Endothelial cell (in vitro differentiated cells): ENCODE measurements around the gene TECTB. TPM values are rescaled to one million over a fixed set of nuclear protein-coding genes. Genes with fewer than 3 reads are reported as not detected.

Experiments
- DNase-seq: peaks from one replicate; pipeline ENCODE4 v3.0.0; 2021; ENCODE audit warnings: low spot score
- H3K27ac Mint-ChIP-seq: one replicate; pipeline ENCODE4 v1.8.0; 2021; ENCODE audit warnings: mixed read lengths, inconsistent platforms; ENCODE audit not compliant: unreplicated experiment
- H3K27me3 Mint-ChIP-seq: one replicate; pipeline ENCODE4 v1.8.0; 2021; ENCODE audit warnings: mild to moderate bottlenecking, moderate library complexity, mixed read lengths, inconsistent platforms; ENCODE audit not compliant: unreplicated experiment
- H3K36me3 Mint-ChIP-seq: one replicate; pipeline ENCODE4 v1.8.0; 2021; ENCODE audit warnings: mild to moderate bottlenecking, low read depth, mixed read lengths, inconsistent platforms; ENCODE audit not compliant: unreplicated experiment
- H3K4me1 Mint-ChIP-seq: one replicate; pipeline ENCODE4 v1.8.0; 2021; ENCODE audit warnings: mild to moderate bottlenecking, mixed read lengths, inconsistent platforms; ENCODE audit not compliant: unreplicated experiment
- H3K4me3 Mint-ChIP-seq: one replicate; pipeline ENCODE4 v1.8.0; 2021; ENCODE audit warnings: mild to moderate bottlenecking, mixed read lengths, inconsistent platforms; ENCODE audit not compliant: unreplicated experiment
- H3K9me3 Mint-ChIP-seq: one replicate; pipeline ENCODE4 v1.8.0; 2021; ENCODE audit warnings: mixed read lengths, inconsistent platforms; ENCODE audit not compliant: unreplicated experiment
- CTCF ChIP-seq: fragments of 200-600 bp; sonication (generic); IDR thresholded peaks from one replicate; pipeline ENCODE4 v1.5.0; 2021; ENCODE audit warnings: antibody characterized with exemption; ENCODE audit not compliant: unreplicated experiment
- total RNA-seq: library from RNA; stranded (reverse); fragmentation: NEBNext Ultra II Directional; extraction: Animal tissue kit (Norgen Biotek cat#: 25700); gene quantifications from one replicate; pipeline ENCODE4 v1.2.1, GENCODE V29; 2021; ENCODE audit not compliant: unreplicated experiment

TECTB gene
- total RNA-seq, 1 donor from 2014 or later, result not detected

- Mint-ChIP-seq H3K9me3 (no peaks in the 10 kb centered on the region), H3K27me3 (peaks cover 1% of the 10 kb centered on the region), H3K36me3 (no peaks in the 10 kb centered on the region), H3K4me1 (no peaks in the 10 kb centered on the region), H3K27ac (no peak overlapping the region), H3K4me3 (no peak overlapping the region)
- no peak for DNase-seq
- no peak for TF ChIP-seq CTCF
Observed at GRCh38 chr10:112287844-112288243, 4.6 kb downstream of the TECTB start.

- no peaks in the 10 kb centered on the region for H3K4me1 Mint-ChIP-seq
- H3K27ac Mint-ChIP-seq, result no peak overlapping the region
- no peak overlapping the region for H3K4me3 Mint-ChIP-seq
- TF ChIP-seq CTCF, result no peak
- no peak for DNase-seq
- no peaks in the 10 kb centered on the region for H3K36me3 Mint-ChIP-seq
- H3K27me3 Mint-ChIP-seq, result peaks cover 1% of the 10 kb centered on the region
- H3K9me3 Mint-ChIP-seq, result no peaks in the 10 kb centered on the region
Observed at GRCh38 chr10:112288486-112288885, 5.3 kb downstream of the TECTB start.

- peaks cover 1% of the 10 kb centered on the region for H3K27me3 Mint-ChIP-seq
- H3K9me3 Mint-ChIP-seq, result no peaks in the 10 kb centered on the region
- H3K36me3 Mint-ChIP-seq, result no peaks in the 10 kb centered on the region
- no peak overlapping the region for H3K27ac Mint-ChIP-seq
- no peak for DNase-seq
- no peaks in the 10 kb centered on the region for H3K4me1 Mint-ChIP-seq
- no peak for TF ChIP-seq CTCF
- no peak overlapping the region for H3K4me3 Mint-ChIP-seq
Observed at GRCh38 chr10:112289373-112290053, 6.3 kb downstream of the TECTB start.

- no peak overlapping the region for H3K27ac Mint-ChIP-seq
- no peaks in the 10 kb centered on the region for H3K36me3 Mint-ChIP-seq
- no peaks in the 10 kb centered on the region for H3K27me3 Mint-ChIP-seq
- no peak for TF ChIP-seq CTCF
- H3K9me3 Mint-ChIP-seq, result no peaks in the 10 kb centered on the region
- H3K4me3 Mint-ChIP-seq, result no peak overlapping the region
- DNase-seq, result no peak
- H3K4me1 Mint-ChIP-seq, result no peaks in the 10 kb centered on the region
Observed at GRCh38 chr10:112290054-112290373, 6.8 kb downstream of the TECTB start.

GRCh38 chr10:112294169-112294568 lies 11.0 kb downstream of the TECTB start:
- H3K4me3 Mint-ChIP-seq, result no peak overlapping the region

More at GRCh38 chr10:112294169-112294568, 11.0 kb downstream of the TECTB start:
- H3K9me3 Mint-ChIP-seq, result no peaks in the 10 kb centered on the region
- TF ChIP-seq CTCF, result no peak
- H3K27me3 Mint-ChIP-seq, result peaks cover 4% of the 10 kb centered on the region
- no peaks in the 10 kb centered on the region for H3K4me1 Mint-ChIP-seq
- no peaks in the 10 kb centered on the region for H3K36me3 Mint-ChIP-seq
- no peak for DNase-seq
- no peak overlapping the region for H3K27ac Mint-ChIP-seq
